Measurements from ENCODE around the gene CLUH.

CLUH gene

DNA sequence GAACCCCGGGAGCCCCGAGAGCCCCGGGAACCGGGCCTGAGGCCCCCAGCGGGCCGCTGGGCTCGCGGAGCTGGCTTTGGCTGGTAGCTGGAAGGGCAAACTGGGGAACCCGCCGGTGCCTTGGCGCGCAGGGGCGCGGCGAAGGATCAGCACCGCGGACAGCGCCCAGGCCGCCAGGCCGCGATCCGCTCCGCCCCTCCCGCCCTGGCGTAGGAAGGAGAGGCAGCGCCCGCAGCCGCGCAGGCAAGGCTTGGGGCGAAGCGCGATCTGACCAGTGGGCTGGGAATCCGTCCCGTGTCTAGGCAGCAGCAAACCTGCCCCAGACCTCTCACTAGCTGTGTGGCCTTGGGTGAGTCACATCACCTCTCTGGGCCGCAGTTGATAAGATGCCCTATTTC lies 38.2 kb upstream of the CLUH start:
- Histone ChIP-seq H3K4me3 (ENCODE audit: low read length, poor library complexity, severe bottlenecking) (no peak overlapping the region), H3K27me3 (ENCODE audit: insufficient read depth, low read length, poor library complexity, severe bottlenecking) (no peaks in the 10 kb centered on the region), H2AFZ (ENCODE audit: low read length) (no peak overlapping the region), H3F3A (ENCODE audit: low read depth) (no peaks in the 10 kb centered on the region), H3K79me2 (ENCODE audit: insufficient read depth, low read length) (no peaks in the 10 kb centered on the region), H3K9me3 (ENCODE audit: insufficient read depth, low read depth, low read length) (no peaks in the 10 kb centered on the region), H4K20me1 (ENCODE audit: insufficient read depth, low read length, poor library complexity, severe bottlenecking) (peaks cover 4% of the 10 kb centered on the region), H3K4me2 (ENCODE audit: low read depth, low read length, poor library complexity, severe bottlenecking) (no peak overlapping the region), H3K9ac (ENCODE audit: low read depth, low read length, poor library complexity, severe bottlenecking) (no peak overlapping the region), H3K9me2 (replicated peaks; ENCODE audit: low read depth, low read length) (no peaks in the 10 kb centered on the region), H3K4me1 (ENCODE audit: insufficient read depth, low read length, poor library complexity, severe bottlenecking) (no peaks in the 10 kb centered on the region), H3K36me3 (ENCODE audit: insufficient read depth, low read length) (no peaks in the 10 kb centered on the region)
- TF ChIP-seq, protein P1, sequence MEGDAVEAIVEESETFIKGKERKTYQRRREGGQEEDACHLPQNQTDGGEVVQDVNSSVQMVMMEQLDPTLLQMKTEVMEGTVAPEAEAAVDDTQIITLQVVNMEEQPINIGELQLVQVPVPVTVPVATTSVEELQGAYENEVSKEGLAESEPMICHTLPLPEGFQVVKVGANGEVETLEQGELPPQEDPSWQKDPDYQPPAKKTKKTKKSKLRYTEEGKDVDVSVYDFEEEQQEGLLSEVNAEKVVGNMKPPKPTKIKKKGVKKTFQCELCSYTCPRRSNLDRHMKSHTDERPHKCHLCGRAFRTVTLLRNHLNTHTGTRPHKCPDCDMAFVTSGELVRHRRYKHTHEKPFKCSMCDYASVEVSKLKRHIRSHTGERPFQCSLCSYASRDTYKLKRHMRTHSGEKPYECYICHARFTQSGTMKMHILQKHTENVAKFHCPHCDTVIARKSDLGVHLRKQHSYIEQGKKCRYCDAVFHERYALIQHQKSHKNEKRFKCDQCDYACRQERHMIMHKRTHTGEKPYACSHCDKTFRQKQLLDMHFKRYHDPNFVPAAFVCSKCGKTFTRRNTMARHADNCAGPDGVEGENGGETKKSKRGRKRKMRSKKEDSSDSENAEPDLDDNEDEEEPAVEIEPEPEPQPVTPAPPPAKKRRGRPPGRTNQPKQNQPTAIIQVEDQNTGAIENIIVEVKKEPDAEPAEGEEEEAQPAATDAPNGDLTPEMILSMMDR (conservative IDR thresholded peaks at IDR 0.05; ENCODE audit: low read length): no peak
- TF ChIP-seq EZH2phosphoT487 (IDR thresholded peaks at IDR 0.05; ENCODE audit: borderline replicate concordance): no peak

DNA sequence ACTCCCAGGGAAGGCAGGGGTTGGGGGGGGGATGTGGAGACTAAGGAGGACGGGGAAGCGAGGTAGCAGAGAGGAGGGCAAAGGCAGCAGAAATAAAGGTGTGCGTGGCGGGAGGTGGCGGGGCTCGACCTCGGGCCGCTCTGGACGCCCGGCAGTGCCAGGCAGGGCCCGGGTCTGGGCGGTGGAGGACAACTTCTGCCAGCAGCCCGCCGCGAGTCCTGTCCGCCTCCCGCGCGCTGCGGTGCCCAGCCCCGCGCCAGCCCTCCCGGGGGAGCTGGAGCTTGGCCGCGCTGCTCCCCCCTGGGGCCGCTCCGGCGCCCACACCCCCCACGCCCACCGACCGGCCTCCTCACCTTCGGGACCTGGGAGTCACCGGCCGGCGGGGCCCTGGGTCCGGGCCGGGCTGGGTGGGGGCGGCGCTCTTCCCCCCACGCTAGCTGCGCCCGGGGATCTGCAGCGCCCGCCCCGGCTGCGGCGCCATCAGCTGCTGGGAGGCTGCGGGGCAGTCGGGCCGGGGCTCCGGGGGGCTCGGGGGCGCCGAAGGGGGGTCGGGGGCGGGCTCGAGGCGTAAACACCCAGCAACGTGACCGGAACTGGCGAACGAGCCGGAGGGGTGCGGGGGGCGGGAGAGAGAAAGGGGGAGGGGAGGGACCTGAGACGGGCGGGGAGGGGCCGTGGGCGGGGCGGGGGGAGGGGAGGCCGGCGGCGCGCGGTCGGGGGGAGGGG lies 37.7 kb upstream of the CLUH start, which contains the start of gene CCDC92B:
Gene CCDC92B, minus strand, starts transcription at position 595 of the 726 bp plus-strand sequence. CDS start 14,507 bp downstream, outside the sequence.
- Histone ChIP-seq H3F3A (ENCODE audit: low read depth) (no peaks in the 10 kb centered on the region), H3K9ac (ENCODE audit: low read depth, low read length, poor library complexity, severe bottlenecking) (no peak within 1 kb of the TSS), H3K27me3 (ENCODE audit: insufficient read depth, low read length, poor library complexity, severe bottlenecking) (no peaks in the 10 kb centered on the region), H3K9me3 (ENCODE audit: insufficient read depth, low read depth, low read length) (no peaks in the 10 kb centered on the region), H2AFZ (ENCODE audit: low read length) (no peak within 1 kb of the TSS), H4K20me1 (ENCODE audit: insufficient read depth, low read length, poor library complexity, severe bottlenecking) (peaks cover 4% of the 10 kb centered on the region), H3K4me1 (ENCODE audit: insufficient read depth, low read length, poor library complexity, severe bottlenecking) (no peaks in the 10 kb centered on the region), H3K36me3 (ENCODE audit: insufficient read depth, low read length) (no peaks in the 10 kb centered on the region), H3K79me2 (ENCODE audit: insufficient read depth, low read length) (no peaks in the 10 kb centered on the region), H3K4me2 (ENCODE audit: low read depth, low read length, poor library complexity, severe bottlenecking) (no peak within 1 kb of the TSS), H3K4me3 (ENCODE audit: low read length, poor library complexity, severe bottlenecking) (no peak within 1 kb of the TSS), H3K9me2 (replicated peaks; ENCODE audit: low read depth, low read length) (no peaks in the 10 kb centered on the region)
- no peak for TF ChIP-seq EZH2phosphoT487 (IDR thresholded peaks at IDR 0.05; ENCODE audit: borderline replicate concordance)
- TF ChIP-seq, protein P1 (conservative IDR thresholded peaks at IDR 0.05; ENCODE audit: low read length): no peak

DNA sequence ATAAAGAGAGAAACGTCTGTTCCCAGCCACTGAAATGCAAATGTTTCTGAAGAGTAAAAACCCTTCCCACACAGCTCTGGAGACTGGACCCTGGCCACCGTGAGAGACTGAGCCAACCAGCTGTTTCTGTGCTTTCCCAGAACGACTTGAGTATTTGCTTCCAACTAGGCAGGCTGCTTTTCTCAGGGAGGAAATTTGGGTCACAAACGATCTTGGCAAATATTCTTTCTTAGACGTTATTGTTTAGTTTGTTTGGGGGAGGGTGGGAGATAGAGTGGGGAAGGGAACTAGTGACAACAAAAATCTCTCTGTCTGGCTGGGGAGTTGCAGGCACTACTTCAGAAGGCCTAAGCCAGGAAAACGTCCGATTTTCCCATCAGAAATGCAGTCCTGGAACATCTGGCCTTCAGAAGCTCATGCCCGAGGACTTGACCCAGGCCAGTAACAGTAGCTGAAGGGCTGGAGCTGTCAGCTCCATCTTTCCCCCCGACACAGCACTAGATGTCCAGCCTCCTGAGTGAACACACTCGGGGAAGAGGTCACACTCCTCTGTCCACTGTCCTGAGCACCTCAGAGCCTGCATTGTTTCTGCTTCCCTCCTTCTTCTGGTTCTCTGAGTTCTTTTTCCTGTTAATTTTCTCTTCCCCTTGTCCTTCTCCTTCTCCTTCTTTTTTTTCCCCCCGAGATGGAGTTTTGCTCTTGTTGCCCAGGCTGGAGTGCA lies 33.9 kb upstream of the CLUH start:
- no peak overlapping the region for H2AFZ ChIP-seq (ENCODE audit: low read length)
- H3K79me2 ChIP-seq (ENCODE audit: insufficient read depth, low read length): no peaks in the 10 kb centered on the region
- TF ChIP-seq, protein P1 (conservative IDR thresholded peaks at IDR 0.05; ENCODE audit: low read length): no peak
- TF ChIP-seq EZH2phosphoT487 (IDR thresholded peaks at IDR 0.05; ENCODE audit: borderline replicate concordance): no peak
- H3F3A ChIP-seq (ENCODE audit: low read depth): no peaks in the 10 kb centered on the region
- H3K9ac ChIP-seq (ENCODE audit: low read depth, low read length, poor library complexity, severe bottlenecking): no peak overlapping the region
- H3K36me3 ChIP-seq (ENCODE audit: insufficient read depth, low read length): no peaks in the 10 kb centered on the region
- H4K20me1 ChIP-seq (ENCODE audit: insufficient read depth, low read length, poor library complexity, severe bottlenecking): peaks cover 4% of the 10 kb centered on the region
- H3K4me3 ChIP-seq (ENCODE audit: low read length, poor library complexity, severe bottlenecking): no peak overlapping the region
- no peak overlapping the region for H3K4me2 ChIP-seq (ENCODE audit: low read depth, low read length, poor library complexity, severe bottlenecking)
- no peaks in the 10 kb centered on the region for H3K4me1 ChIP-seq (ENCODE audit: insufficient read depth, low read length, poor library complexity, severe bottlenecking)
- no peaks in the 10 kb centered on the region for H3K9me3 ChIP-seq (ENCODE audit: insufficient read depth, low read depth, low read length)
- H3K27me3 ChIP-seq (ENCODE audit: insufficient read depth, low read length, poor library complexity, severe bottlenecking): no peaks in the 10 kb centered on the region
- H3K9me2 ChIP-seq (replicated peaks; ENCODE audit: low read depth, low read length): no peaks in the 10 kb centered on the region
